WTC11 (cell line): ENCODE measurements around the gene LARP7. TPM values are rescaled to one million over a fixed set of nuclear protein-coding genes. Genes with fewer than 3 reads are reported as not detected.
A peak's percentile ranks its signal among the peaks of the same experiment; 100 is the strongest.

Experiments
- ATAC-seq: fragments of 200-7000 bp; cut with Tn5 transposase; 2 replicates; pipeline ENCODE4 v1.10.0; 2021; ENCODE audit warnings: mild to moderate bottlenecking, moderate library complexity
- CTCF ChIA-PET: fragments of 300-600 bp; sonication (Branson Sonifier 250); formaldehyde crosslinking; loops from one replicate; lab custom pipeline; 2021; ENCODE audit warnings: antibody characterized with exemption; lab: Charles Lee
- POLR2A ChIA-PET: fragments of 350-600 bp; sonication (Branson Sonifier 250); formaldehyde crosslinking; loops from one replicate; lab custom pipeline; 2021; ENCODE audit warnings: antibody characterized with exemption; lab: Charles Lee
- DNase-seq: peaks from one replicate; pipeline ENCODE4 v3.0.0; 2021; ENCODE audit warnings: low spot score
- H3K27ac Mint-ChIP-seq: 2 replicates; pipeline ENCODE4 v1.8.0; 2021; ENCODE audit warnings: mixed read lengths
- H3K27me3 Mint-ChIP-seq: 2 replicates; pipeline ENCODE4 v1.8.0; 2021; ENCODE audit warnings: low read depth, mild to moderate bottlenecking, moderate library complexity, mixed read lengths
- H3K36me3 Mint-ChIP-seq: 2 replicates; pipeline ENCODE4 v1.8.0; 2021; ENCODE audit warnings: mixed read lengths
- H3K4me1 Mint-ChIP-seq: 2 replicates; pipeline ENCODE4 v1.8.0; 2022; ENCODE audit warnings: mixed read lengths
- H3K4me3 Mint-ChIP-seq: 2 replicates; pipeline ENCODE4 v1.8.0; 2021; ENCODE audit warnings: mild to moderate bottlenecking, moderate library complexity, mixed read lengths
- H3K9me3 Mint-ChIP-seq: 2 replicates; pipeline ENCODE4 v1.8.0; 2021; ENCODE audit warnings: mixed read lengths
- FOXP1 ChIP-seq: sonication (generic); formaldehyde crosslinking; IDR thresholded peaks from 2 replicates; pipeline ENCODE4 v1.8.0; 2022; ENCODE audit warnings: missing genetic modification reagents, mild to moderate bottlenecking, moderate library complexity, borderline replicate concordance
- PRRX2 ChIP-seq: fragments of 250-450 bp; sonication (Bioruptor Pico); IDR thresholded peaks from 2 replicates; pipeline ENCODE4 v1.8.0; 2021; ENCODE audit warnings: mild to moderate bottlenecking
- RORB ChIP-seq: fragments of 250-450 bp; sonication (Bioruptor Pico); IDR thresholded peaks from 2 replicates; pipeline ENCODE4 v1.9.0; 2021; ENCODE audit warnings: mild to moderate bottlenecking
- SOX15 ChIP-seq: fragments of 250-450 bp; sonication (Bioruptor Pico); IDR thresholded peaks from 2 replicates; pipeline ENCODE4 v1.9.0; 2021; ENCODE audit warnings: mild to moderate bottlenecking
- ZNF121 ChIP-seq: sonication (generic); formaldehyde crosslinking; IDR thresholded peaks from 2 replicates; pipeline ENCODE4 v1.8.0; 2023; ENCODE audit warnings: missing genetic modification reagents
- ZNF138 ChIP-seq: sonication (generic); formaldehyde crosslinking; conservative IDR thresholded peaks from 2 replicates; pipeline ENCODE4 v1.8.1; 2022; ENCODE audit warnings: mild to moderate bottlenecking, moderate library complexity, missing genetic modification reagents
- ZNF263 ChIP-seq: sonication (generic); formaldehyde crosslinking; IDR thresholded peaks from 2 replicates; pipeline ENCODE4 v1.8.1; 2022; ENCODE audit warnings: low read depth, mild to moderate bottlenecking, moderate library complexity, missing genetic modification reagents
- total RNA-seq: library from RNA; stranded (reverse); gene quantifications from 3 replicates; pipeline ENCODE4 v1.2.3, GENCODE V29; 2021
- TF ChIP-seq, protein P1 (sequence below): sonication (generic); formaldehyde crosslinking; IDR thresholded peaks from 2 replicates; pipeline ENCODE4 v1.8.1; 2022; ENCODE audit warnings: missing genetic modification reagents, borderline replicate concordance
- TF ChIP-seq, protein P2 (sequence below): sonication (generic); formaldehyde crosslinking; IDR thresholded peaks from 2 replicates; pipeline ENCODE4 v1.8.1; 2023; ENCODE audit warnings: mild to moderate bottlenecking, missing genetic modification reagents, moderate library complexity
- TF ChIP-seq, protein P3 (sequence below): sonication (generic); formaldehyde crosslinking; IDR thresholded peaks from 2 replicates; pipeline ENCODE4 v1.8.1; 2023; ENCODE audit warnings: mild to moderate bottlenecking, missing genetic modification reagents, moderate library complexity
- TF ChIP-seq, protein P4 (sequence below): fragments of 250-450 bp; sonication (Bioruptor Pico); conservative IDR thresholded peaks from 2 replicates; pipeline ENCODE4 v1.9.0; 2021; ENCODE audit warnings: mild to moderate bottlenecking
- TF ChIP-seq, protein P5 (sequence below): fragments of 250-450 bp; sonication (Bioruptor Pico); IDR thresholded peaks from 2 replicates; pipeline ENCODE4 v1.8.0; 2021; ENCODE audit warnings: mild to moderate bottlenecking
- TF ChIP-seq, protein P6 (sequence below): sonication (generic); formaldehyde crosslinking; IDR thresholded peaks from 2 replicates; pipeline ENCODE4 v1.8.1; 2023; ENCODE audit warnings: mild to moderate bottlenecking, missing genetic modification reagents, borderline replicate concordance

Gene LARP7
- total RNA-seq, 1 experiment from 2014 or later: 46.2 TPM

DNA sequence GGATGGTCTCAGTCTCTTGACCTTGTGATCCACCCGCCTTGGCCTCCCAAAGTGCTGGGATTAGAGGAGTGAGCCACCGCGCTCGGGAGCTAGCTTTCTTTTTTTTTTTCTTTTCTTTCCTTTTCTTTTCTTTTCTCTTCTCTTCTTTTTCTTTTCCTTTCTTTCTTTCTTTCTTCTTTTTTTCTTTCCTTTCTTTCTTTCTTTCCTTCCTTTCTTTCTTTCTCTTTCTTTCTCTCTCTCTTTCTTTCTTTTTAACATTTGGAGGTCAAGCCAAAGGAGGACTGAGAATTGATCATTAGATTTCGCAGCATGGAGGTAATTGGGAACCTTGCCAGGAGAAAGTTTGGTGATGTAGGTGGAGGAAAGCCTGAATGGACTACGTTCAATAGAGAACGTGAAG, 67.4 kb downstream of the LARP7 start:
- Mint-ChIP-seq H3K4me1 (peaks cover 37% of the 10 kb centered on the region), H3K9me3 (no peaks in the 10 kb centered on the region), H3K4me3 (peak overlapping the region; percentile 98), H3K36me3 (no peaks in the 10 kb centered on the region; the same call in 1 of the 2 replicates), H3K27me3 (no peaks in the 10 kb centered on the region; the same call in 1 of the 2 replicates), H3K27ac (peak overlapping the region; percentile 99)
- CTCF ChIA-PET: interaction anchor here (0.9 to 3.2 kb wide), 4 partner anchors 55 to 62 kb away, joined by 3 to 25 read pairs (median 4); no protein-coding TSS in a partner anchor
- DNase-seq (no peak), ATAC-seq (no peak)
- POLR2A ChIA-PET: interaction anchor here (0.6 to 3.7 kb wide), 8 partner anchors 43 to 1083 kb away, joined by 3 to 35 read pairs (median 5); no protein-coding TSS in a partner anchor
- TF ChIP-seq, protein P1, sequence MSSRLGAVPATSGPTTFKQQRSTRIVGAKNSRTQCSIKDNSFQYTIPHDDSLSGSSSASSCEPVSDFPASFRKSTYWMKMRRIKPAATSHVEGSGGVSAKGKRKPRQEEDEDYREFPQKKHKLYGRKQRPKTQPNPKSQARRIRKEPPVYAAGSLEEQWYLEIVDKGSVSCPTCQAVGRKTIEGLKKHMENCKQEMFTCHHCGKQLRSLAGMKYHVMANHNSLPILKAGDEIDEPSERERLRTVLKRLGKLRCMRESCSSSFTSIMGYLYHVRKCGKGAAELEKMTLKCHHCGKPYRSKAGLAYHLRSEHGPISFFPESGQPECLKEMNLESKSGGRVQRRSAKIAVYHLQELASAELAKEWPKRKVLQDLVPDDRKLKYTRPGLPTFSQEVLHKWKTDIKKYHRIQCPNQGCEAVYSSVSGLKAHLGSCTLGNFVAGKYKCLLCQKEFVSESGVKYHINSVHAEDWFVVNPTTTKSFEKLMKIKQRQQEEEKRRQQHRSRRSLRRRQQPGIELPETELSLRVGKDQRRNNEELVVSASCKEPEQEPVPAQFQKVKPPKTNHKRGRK: peak; percentile 96
- no peak for TF ChIP-seq ZNF121 (CRISPR knock-in tag)

DNA sequence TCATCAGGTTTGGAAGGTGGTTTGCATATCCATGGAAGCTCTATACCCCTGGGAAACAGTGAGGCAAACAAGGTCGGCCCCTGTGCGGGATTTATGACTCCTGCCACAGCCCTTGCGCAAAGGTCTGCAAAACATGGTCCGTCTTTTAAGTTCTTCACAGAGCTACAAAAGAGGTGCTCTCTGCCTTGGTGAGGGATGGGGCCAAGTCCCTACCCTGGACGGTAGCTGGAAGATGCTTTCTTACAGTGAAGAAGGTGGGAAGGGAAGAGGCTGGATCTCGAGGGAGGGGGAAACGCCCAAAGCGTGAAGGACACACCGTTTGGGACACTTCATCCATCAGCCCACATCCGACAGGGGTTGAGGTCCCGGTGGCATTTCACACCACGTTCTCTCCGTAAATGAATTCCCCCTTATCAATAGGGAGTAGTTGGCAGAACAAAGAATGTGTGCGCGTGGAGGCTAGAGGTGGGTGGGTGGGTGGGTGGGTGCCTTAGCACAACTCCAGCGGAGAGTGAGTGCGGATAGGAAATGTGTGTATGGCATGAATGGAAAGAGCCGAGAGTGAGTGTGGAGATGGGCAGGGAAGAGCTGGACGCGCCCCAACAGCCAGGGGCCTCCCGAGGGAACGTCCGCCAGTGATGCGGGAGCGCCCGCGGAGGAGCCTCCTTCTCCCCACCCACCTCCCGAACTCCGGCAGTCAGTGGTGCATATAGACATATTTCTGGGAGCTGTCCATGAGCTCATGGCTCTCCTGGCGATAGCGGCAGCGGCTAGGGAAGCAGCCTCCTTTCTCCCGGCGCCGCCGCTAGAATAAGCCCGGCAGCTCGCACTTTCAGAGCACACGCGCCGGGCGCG, 68.3 kb downstream of the LARP7 start:
- ChIA-PET CTCF (interaction anchor here (0.9 to 3.2 kb wide), 5 partner anchors 54 to 61 kb away, joined by 3 to 25 read pairs (median 4); no protein-coding TSS in a partner anchor), POLR2A (interaction anchor here (1.3 to 3.7 kb wide), 7 partner anchors 42 to 60 kb away, joined by 3 to 35 read pairs (median 5); no protein-coding TSS in a partner anchor)
- Mint-ChIP-seq H3K36me3 (no peaks in the 10 kb centered on the region; the same call in 1 of the 2 replicates), H3K4me1 (peaks cover 46% of the 10 kb centered on the region), H3K4me3 (peak overlapping the region; percentile 98), H3K27me3 (no peaks in the 10 kb centered on the region; the same call in 1 of the 2 replicates), H3K27ac (peak overlapping the region; percentile 99), H3K9me3 (no peaks in the 10 kb centered on the region)
- ATAC-seq (peak; percentile 29), DNase-seq (peak; percentile 47)
- TF ChIP-seq ZNF263 (CRISPR knock-in tag) (no peak), SOX15 (CRISPR knock-in tag) (no peak), FOXP1 (CRISPR knock-in tag) (no peak), ZNF138 (CRISPR knock-in tag) (0 out of 2 replicates have a peak, but pooled peaks have one; percentile 12), RORB (CRISPR knock-in tag) (no peak), PRRX2 (CRISPR knock-in tag) (no peak)
- TF ChIP-seq, protein P2, sequence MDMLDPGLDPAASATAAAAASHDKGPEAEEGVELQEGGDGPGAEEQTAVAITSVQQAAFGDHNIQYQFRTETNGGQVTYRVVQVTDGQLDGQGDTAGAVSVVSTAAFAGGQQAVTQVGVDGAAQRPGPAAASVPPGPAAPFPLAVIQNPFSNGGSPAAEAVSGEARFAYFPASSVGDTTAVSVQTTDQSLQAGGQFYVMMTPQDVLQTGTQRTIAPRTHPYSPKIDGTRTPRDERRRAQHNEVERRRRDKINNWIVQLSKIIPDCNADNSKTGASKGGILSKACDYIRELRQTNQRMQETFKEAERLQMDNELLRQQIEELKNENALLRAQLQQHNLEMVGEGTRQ (CRISPR knock-in tag): peak; percentile 15; the same call in 1 of the 2 replicates
- TF ChIP-seq, protein P3, sequence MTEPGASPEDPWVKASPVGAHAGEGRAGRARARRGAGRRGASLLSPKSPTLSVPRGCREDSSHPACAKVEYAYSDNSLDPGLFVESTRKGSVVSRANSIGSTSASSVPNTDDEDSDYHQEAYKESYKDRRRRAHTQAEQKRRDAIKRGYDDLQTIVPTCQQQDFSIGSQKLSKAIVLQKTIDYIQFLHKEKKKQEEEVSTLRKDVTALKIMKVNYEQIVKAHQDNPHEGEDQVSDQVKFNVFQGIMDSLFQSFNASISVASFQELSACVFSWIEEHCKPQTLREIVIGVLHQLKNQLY (CRISPR knock-in tag): no peak
- TF ChIP-seq, protein P4, sequence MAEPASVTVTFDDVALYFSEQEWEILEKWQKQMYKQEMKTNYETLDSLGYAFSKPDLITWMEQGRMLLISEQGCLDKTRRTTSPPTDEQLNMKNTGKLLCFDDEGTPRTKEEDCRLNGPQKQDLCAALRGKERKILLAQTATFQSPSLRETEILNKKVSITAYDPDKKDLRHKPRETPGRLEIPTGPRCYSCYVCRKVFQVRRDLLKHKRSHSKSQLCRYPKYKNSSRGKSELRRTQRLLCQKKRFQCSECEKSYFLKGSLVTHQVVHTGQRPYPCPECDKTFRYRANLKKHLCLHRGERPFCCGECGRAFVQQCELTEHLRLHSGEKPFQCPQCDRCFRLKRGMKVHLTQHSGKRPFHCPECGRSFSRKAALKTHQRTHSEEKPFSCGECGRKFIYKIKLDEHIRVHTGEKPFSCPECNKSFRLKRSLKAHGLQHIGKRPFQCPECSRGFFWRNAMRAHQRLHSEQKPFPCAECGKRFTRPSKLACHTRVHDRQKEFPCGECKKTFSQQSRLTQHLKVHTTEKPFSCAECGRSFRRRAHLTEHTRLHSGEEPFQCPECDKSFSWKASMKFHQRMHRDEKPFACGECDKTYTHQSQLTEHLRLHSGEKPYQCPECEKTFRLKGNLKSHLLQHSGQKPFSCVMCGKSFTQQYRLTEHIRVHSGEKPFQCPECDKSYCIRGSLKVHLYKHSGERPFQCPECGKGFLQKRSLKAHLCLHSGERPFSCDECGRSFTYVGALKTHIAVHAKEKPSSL (CRISPR knock-in tag): no peak
- TF ChIP-seq, protein P5, sequence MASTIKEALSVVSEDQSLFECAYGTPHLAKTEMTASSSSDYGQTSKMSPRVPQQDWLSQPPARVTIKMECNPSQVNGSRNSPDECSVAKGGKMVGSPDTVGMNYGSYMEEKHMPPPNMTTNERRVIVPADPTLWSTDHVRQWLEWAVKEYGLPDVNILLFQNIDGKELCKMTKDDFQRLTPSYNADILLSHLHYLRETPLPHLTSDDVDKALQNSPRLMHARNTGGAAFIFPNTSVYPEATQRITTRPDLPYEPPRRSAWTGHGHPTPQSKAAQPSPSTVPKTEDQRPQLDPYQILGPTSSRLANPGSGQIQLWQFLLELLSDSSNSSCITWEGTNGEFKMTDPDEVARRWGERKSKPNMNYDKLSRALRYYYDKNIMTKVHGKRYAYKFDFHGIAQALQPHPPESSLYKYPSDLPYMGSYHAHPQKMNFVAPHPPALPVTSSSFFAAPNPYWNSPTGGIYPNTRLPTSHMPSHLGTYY (CRISPR knock-in tag): no peak
- TF ChIP-seq, protein P6, sequence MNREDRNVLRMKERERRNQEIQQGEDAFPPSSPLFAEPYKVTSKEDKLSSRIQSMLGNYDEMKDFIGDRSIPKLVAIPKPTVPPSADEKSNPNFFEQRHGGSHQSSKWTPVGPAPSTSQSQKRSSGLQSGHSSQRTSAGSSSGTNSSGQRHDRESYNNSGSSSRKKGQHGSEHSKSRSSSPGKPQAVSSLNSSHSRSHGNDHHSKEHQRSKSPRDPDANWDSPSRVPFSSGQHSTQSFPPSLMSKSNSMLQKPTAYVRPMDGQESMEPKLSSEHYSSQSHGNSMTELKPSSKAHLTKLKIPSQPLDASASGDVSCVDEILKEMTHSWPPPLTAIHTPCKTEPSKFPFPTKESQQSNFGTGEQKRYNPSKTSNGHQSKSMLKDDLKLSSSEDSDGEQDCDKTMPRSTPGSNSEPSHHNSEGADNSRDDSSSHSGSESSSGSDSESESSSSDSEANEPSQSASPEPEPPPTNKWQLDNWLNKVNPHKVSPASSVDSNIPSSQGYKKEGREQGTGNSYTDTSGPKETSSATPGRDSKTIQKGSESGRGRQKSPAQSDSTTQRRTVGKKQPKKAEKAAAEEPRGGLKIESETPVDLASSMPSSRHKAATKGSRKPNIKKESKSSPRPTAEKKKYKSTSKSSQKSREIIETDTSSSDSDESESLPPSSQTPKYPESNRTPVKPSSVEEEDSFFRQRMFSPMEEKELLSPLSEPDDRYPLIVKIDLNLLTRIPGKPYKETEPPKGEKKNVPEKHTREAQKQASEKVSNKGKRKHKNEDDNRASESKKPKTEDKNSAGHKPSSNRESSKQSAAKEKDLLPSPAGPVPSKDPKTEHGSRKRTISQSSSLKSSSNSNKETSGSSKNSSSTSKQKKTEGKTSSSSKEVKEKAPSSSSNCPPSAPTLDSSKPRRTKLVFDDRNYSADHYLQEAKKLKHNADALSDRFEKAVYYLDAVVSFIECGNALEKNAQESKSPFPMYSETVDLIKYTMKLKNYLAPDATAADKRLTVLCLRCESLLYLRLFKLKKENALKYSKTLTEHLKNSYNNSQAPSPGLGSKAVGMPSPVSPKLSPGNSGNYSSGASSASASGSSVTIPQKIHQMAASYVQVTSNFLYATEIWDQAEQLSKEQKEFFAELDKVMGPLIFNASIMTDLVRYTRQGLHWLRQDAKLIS (CRISPR knock-in tag): peak; percentile 83; the same call in 1 of the 2 replicates
